Subcutaneous adipose tissue (tissue), 4 donors: ENCODE data around the gene TTC23L. TPM values are rescaled to one million over a fixed set of nuclear protein-coding genes. Genes with fewer than 3 reads are reported as not detected.

Experiments used
- CTCF ChIP-seq: fragments of 450-650 bp; IDR thresholded peaks from one replicate; pipeline ENCODE4 v1.5.1; 2016; ENCODE audit warnings: low read depth, mild to moderate bottlenecking, control low read depth, antibody characterized with exemption, moderate library complexity
- total RNA-seq, 4 donors: library from RNA; depleted of rRNA; stranded (reverse); fragments of >200 nt; gene quantifications; one replicate each; pipeline ENCODE4 v1.1.0, GENCODE V29; 2016

Gene TTC23L
- total RNA-seq, 4 donors from 2014 or later, result not detected

GRCh38 chr5:34916518-34916917 is 77.6 kb downstream of the TTC23L start:
- no peak for TF ChIP-seq CTCF

GRCh38 chr5:34918025-34918424 is 79.1 kb downstream of the TTC23L start:
- no peak for TF ChIP-seq CTCF

DNA sequence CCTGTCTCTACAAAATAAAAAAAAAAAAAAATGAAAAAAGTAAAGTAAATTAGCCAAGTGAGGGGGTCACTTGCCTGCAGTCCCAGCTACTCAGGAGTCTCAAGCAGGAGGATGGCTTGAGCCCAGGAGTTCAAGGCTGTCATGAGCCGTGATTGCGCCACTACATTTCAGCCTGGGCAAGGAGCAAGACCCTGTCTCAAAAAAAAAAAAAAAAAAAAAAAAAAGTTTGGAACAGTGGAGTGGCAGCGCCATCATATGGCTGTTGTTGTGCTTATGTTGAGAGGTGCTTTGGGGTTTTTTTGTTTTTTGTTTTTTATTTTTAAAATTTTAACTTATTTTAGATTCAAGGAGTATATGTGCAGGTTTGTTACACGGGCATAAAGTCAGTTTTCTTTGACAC is 80.1 kb downstream of the TTC23L start:
- TF ChIP-seq CTCF, result no peak

GRCh38 chr5:34923694-34924461 is 84.9 kb downstream of the TTC23L start:
- no peak for TF ChIP-seq CTCF

DNA sequence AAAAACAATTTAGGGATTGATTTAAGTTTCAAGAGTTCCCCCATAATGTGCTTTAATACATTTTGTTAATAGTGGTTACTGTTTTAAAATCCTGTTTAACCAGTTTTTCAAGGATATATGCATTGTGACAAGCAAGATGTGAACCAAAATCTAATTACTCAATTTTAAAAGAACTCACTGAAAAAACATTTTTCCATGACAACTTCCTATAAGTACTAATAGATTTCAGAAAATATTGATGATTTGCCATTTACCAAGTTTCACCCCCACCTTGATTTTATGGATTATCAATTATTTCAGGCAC is 85.5 kb downstream of the TTC23L start:
- no peak for TF ChIP-seq CTCF

- TF ChIP-seq CTCF, result no peak
Observed at GRCh38 chr5:34926318-34926888, 87.4 kb downstream of the TTC23L start.

GRCh38 chr5:34927785-34928184 is 88.8 kb downstream of the TTC23L start:
- no peak for TF ChIP-seq CTCF
